GM12878 (cell line): ENCODE measurements around the gene VAV2. TPM values are rescaled to one million over a fixed set of nuclear protein-coding genes. Genes with fewer than 3 reads are reported as not detected.
A peak's percentile ranks its signal among the peaks of the same experiment; 100 is the strongest.

Experiments
- ATAC-seq: fragments of 200-7000 bp; cut with Tn5 transposase; 3 replicates; pipeline ENCODE4 v1.9.1; 2020; ENCODE audit warnings: mild to moderate bottlenecking, moderate library complexity
- BruUV-seq: library from RNA; stranded (reverse); fragments of 400-500 nt; replicated peaks from 2 replicates; lab custom pipeline; 2021; lab: Mats Ljungman, UMichigan
- CTCF ChIA-PET: fragments of 300-600 bp; sonication (Branson Sonifier 250); formaldehyde crosslinking; extraction: SDS; loops from one replicate; lab custom pipeline; 2021; ENCODE audit warnings: inconsistent platforms; lab: Yijun Ruan, JAX
- POLR2A ChIA-PET: fragments of 350-600 bp; formaldehyde crosslinking; extraction: SDS; loops from one replicate; lab custom pipeline; 2021; ENCODE audit warnings: inconsistent platforms; lab: Charles Lee
- RAD21 ChIA-PET: fragments of 300-600 bp; sonication (Branson Sonifier 250); formaldehyde crosslinking; loops from one replicate; lab custom pipeline; 2023; ENCODE audit warnings: antibody characterized with exemption; ENCODE audit not compliant: unreplicated experiment; lab: Charles Lee
- SMC1A ChIA-PET: fragments of 300-600 bp; sonication (Branson Sonifier 250); formaldehyde crosslinking; loops from one replicate; lab custom pipeline; 2023; ENCODE audit not compliant: unreplicated experiment, uncharacterized antibody; lab: Charles Lee
- DNase-seq: peaks from one replicate; pipeline ENCODE4 v3.0.0-alpha.2; 2011; ENCODE audit warnings: low read depth, low spot score
- FAIRE-seq: peaks from 3 replicates; lab custom pipeline; 2011; peaks lifted over from hg19 to GRCh38; lab: Jason Lieb, UNC
- H2AFZ ChIP-seq: 2 replicates; pipeline ENCODE4 v1.6.0; 2011; ENCODE audit warnings: low read depth, low read length, control low read depth; ENCODE audit not compliant: control insufficient read depth
- H3K27ac ChIP-seq: 2 replicates; pipeline ENCODE4 v1.5.1; 2011; ENCODE audit warnings: control low read depth; ENCODE audit not compliant: control insufficient read depth, insufficient read depth
- H3K27me3 ChIP-seq, 2 experiments: replicated peaks in 1 of 2; 2 replicates each; pipeline versions ENCODE4 v1.6.0 to v1.6.1; 2011; ENCODE audit warnings: low read length in 1 of 2; ENCODE audit not compliant: control insufficient read depth in 2 of 2, insufficient read depth in 2 of 2
- H3K36me3 ChIP-seq, 2 experiments: 2 replicates each; pipeline ENCODE4 v1.5.1; 2011; ENCODE audit warnings: low read length in 1 of 2; ENCODE audit not compliant: control insufficient read depth in 2 of 2, insufficient read depth in 2 of 2
- H3K4me1 ChIP-seq: 2 replicates; pipeline ENCODE4 v1.6.1; 2011; ENCODE audit warnings: mild to moderate bottlenecking, low read length, moderate library complexity, mixed read lengths; ENCODE audit not compliant: control insufficient read depth, insufficient read depth
- H3K4me2 ChIP-seq: 2 replicates; pipeline ENCODE4 v1.6.0; 2011; ENCODE audit warnings: control low read depth; ENCODE audit not compliant: control insufficient read depth, insufficient read depth
- H3K4me3 ChIP-seq: fragments of 200-600 bp; sonication (generic); 2 replicates; pipeline ENCODE4 v1.5.1; 2016
- H3K79me2 ChIP-seq: 2 replicates; pipeline ENCODE4 v1.6.0; 2011; ENCODE audit warnings: low read length; ENCODE audit not compliant: control insufficient read depth, insufficient read depth
- H3K9ac ChIP-seq: 2 replicates; pipeline ENCODE4 v1.8.0; 2011; ENCODE audit warnings: low read length, control low read depth, mixed read lengths; ENCODE audit not compliant: control insufficient read depth, insufficient read depth
- H3K9me3 ChIP-seq: replicated peaks from 3 replicates; pipeline ENCODE4 v1.5.1; 2011; ENCODE audit warnings: mild to moderate bottlenecking, low read length; ENCODE audit not compliant: control insufficient read depth, insufficient read depth
- H4K20me1 ChIP-seq: 2 replicates; pipeline ENCODE4 v1.6.0; 2011; ENCODE audit not compliant: control insufficient read depth, insufficient read depth
- CHD2 ChIP-seq: IDR thresholded peaks from 2 replicates; pipeline ENCODE4 v1.6.1; 2011; ENCODE audit warnings: low read depth, low read length, improper control_type of control experiment, borderline replicate concordance
- CREM ChIP-seq: IDR thresholded peaks from 2 replicates; pipeline ENCODE4 v1.6.1; 2014; ENCODE audit warnings: antibody characterized with exemption, low read depth
- DPF2 ChIP-seq: fragments of 450-650 bp; IDR thresholded peaks from 2 replicates; pipeline ENCODE4 v1.6.1; 2017; ENCODE audit warnings: mild to moderate bottlenecking
- FOXK2 ChIP-seq: fragments of 450-650 bp; IDR thresholded peaks from 2 replicates; pipeline ENCODE4 v1.6.1; 2017; ENCODE audit warnings: mild to moderate bottlenecking, moderate library complexity
- LARP7 ChIP-seq: fragments of 450-650 bp; IDR thresholded peaks from 2 replicates; pipeline ENCODE4 v1.6.1; 2017; ENCODE audit warnings: mild to moderate bottlenecking
- MYB ChIP-seq: fragments of 150-350 bp; IDR thresholded peaks from 2 replicates; pipeline ENCODE4 v1.6.1; 2014; ENCODE audit warnings: mild to moderate bottlenecking, low read depth, low read length, borderline replicate concordance
- NBN ChIP-seq: fragments of 450-650 bp; IDR thresholded peaks from 2 replicates; pipeline ENCODE4 v1.6.1; 2016
- NRF1 ChIP-seq: conservative IDR thresholded peaks from 2 replicates; pipeline ENCODE4 v1.6.1; 2011; ENCODE audit warnings: mild to moderate bottlenecking, low read depth, low read length, improper control_type of control experiment
- PAX5 ChIP-seq: IDR thresholded peaks from 2 replicates; pipeline ENCODE4 v1.6.1; 2011; ENCODE audit warnings: low read depth, low read length, borderline replicate concordance
- SMARCA5 ChIP-seq: fragments of 450-650 bp; IDR thresholded peaks from 2 replicates; pipeline ENCODE4 v1.6.1; 2017; ENCODE audit warnings: mild to moderate bottlenecking
- SMC3 ChIP-seq: IDR thresholded peaks from 2 replicates; pipeline ENCODE4 v1.6.1; 2011; ENCODE audit warnings: low read length, improper control_type of control experiment, borderline replicate concordance
- TARDBP ChIP-seq: IDR thresholded peaks from 2 replicates; pipeline ENCODE4 v1.6.1; 2016; ENCODE audit warnings: borderline replicate concordance
- TBL1XR1 ChIP-seq: IDR thresholded peaks from 2 replicates; pipeline ENCODE4 v1.6.1; 2012; ENCODE audit warnings: low read depth, low read length, improper control_type of control experiment
- TCF12 ChIP-seq: IDR thresholded peaks from 2 replicates; pipeline ENCODE4 v1.6.1; 2011; ENCODE audit warnings: low read depth, mild to moderate bottlenecking, low read length
- TCF3 ChIP-seq: IDR thresholded peaks from 2 replicates; pipeline ENCODE4 v1.6.1; 2012; ENCODE audit warnings: low read depth, mild to moderate bottlenecking, low read length, borderline replicate concordance; ENCODE audit not compliant: insufficient read depth
- YBX1 ChIP-seq: fragments of 450-650 bp; IDR thresholded peaks from 2 replicates; pipeline ENCODE4 v1.6.1; 2016; ENCODE audit warnings: antibody characterized with exemption
- ZBTB40 ChIP-seq: fragments of 450-650 bp; IDR thresholded peaks from 2 replicates; pipeline ENCODE4 v1.6.1; 2016; ENCODE audit warnings: mild to moderate bottlenecking, moderate library complexity, borderline replicate concordance
- ZNF274 ChIP-seq: IDR thresholded peaks from one replicate; pipeline ENCODE4 v1.8.0; 2011; ENCODE audit not compliant: insufficient read length, insufficient read depth
- WGBS: methylation state at CpG from one replicate; pipeline ENCODE4 v1.1.6; 2016; ENCODE audit warnings: low lambda C conversion rate; ENCODE audit not compliant: insufficient replicate concordance, insufficient coverage; ENCODE audit errors: missing lambda C conversion rate; 5-methylcytosine and 5-hydroxymethylcytosine counted together
- in situ Hi-C: fragments of 300-500 bp; cut with MboI; formaldehyde crosslinking; loops from 9 replicates; pipeline ENCODE4 v1.14.3; 2018; ENCODE audit warnings: mixed read lengths
- intact Hi-C: fragments of 100-400 bp; cut with micrococcal nuclease; formaldehyde crosslinking; loops from one replicate; pipeline ENCODE4 v1.14.2; 2022; ENCODE audit not compliant: unreplicated experiment
- polyA plus RNA-seq, 11 experiments: library from polyadenylated mRNA; depleted of rRNA in 4 of 11; unstranded in 6 of 11; stranded (reverse) in 5 of 11; fragments of >200 nt; fragmentation: Nextera tagmentation in 4 of 11; fragmentation: Illumina TruSeq in 1 of 11; extraction: Ambion mirVana in 4 of 11; extraction: Trizol in 1 of 11; gene quantifications; 1 replicate in 1 of 11; 2 replicates in 10 of 11; pipeline versions ENCODE4 v1.2.1 to v1.2.3, GENCODE V29; 2011 to 2016; ENCODE audit warnings: inconsistent platforms in 2 of 11, missing spikeins in 2 of 11, low read depth in 1 of 11
- total RNA-seq, 4 experiments: library from RNA; depleted of rRNA in 3 of 4; stranded (reverse); fragments of >200 nt in 3 of 4; fragmentation: Illumina TruSeq in 1 of 4; extraction: Trizol in 1 of 4; gene quantifications; 2 replicates each; pipeline versions ENCODE4 v1.2.1 to v1.2.3, GENCODE V29; 2013 to 2021

VAV2 gene
- total and polyA plus RNA-seq, 10 of the 15 experiments (the other 5 are each of a cell fraction or from before 2014, with no cell fraction given): 0.13 to 43.9 (median 16.9) TPM

- ChIA-PET POLR2A (interaction anchor here (0.9 to 3.6 kb wide), 9 partner anchors 10 to 448 kb away, joined by 3 to 54 read pairs (median 9); no protein-coding TSS in a partner anchor), SMC1A (interaction anchor here (0.8 to 3.7 kb wide), 13 partner anchors 10 to 164 kb away, joined by 3 to 58 read pairs (median 5); no protein-coding TSS in a partner anchor), CTCF (interaction anchor here (1.2 to 3.3 kb wide), 7 partner anchors 10 to 163 kb away, joined by 3 to 34 read pairs (median 4); no protein-coding TSS in a partner anchor), RAD21 (interaction anchor here (0.7 to 4.5 kb wide), 12 partner anchors 9 to 165 kb away, joined by 3 to 66 read pairs (median 6); partner anchors contain the start of gene VAV2)
- Histone ChIP-seq H3K9ac (peak overlapping the region; percentile 48), H3K36me3 (peaks cover 0 to 15% of the 10 kb centered on the region in 2 experiments; a peak in 2 of 4 replicates), H3K27ac (peak overlapping the region; percentile 89), H2AFZ (no peak overlapping the region), H3K4me1 (peaks cover 32% of the 10 kb centered on the region), H3K79me2 (peaks cover 78% of the 10 kb centered on the region), H3K4me2 (peak overlapping the region; percentile 84), H3K27me3 (no peaks in the 10 kb centered on the region), H4K20me1 (no peaks in the 10 kb centered on the region), H3K4me3 (peak overlapping the region; percentile 34; the same call in 1 of the 2 replicates), H3K9me3 (no peaks in the 10 kb centered on the region)
- DNase-seq (no peak), ATAC-seq (peak; percentile 76), FAIRE-seq (peak; percentile 96)
- intact Hi-C loops (loop anchor here (1.0 to 2.0 kb wide), 2 partner anchors 8 to 47 kb away; partner anchors contain the start of gene VAV2), in situ Hi-C loops (no loop called here)
- 2% methylated on average over 14 of the region's 14 CpGs for WGBS
- BruUV-seq: no TSS peak
- TF ChIP-seq ZBTB40 (no peak), CREM (peak; percentile 41; the same call in 1 of the 2 replicates), SMC3 (0 out of 2 replicates have a peak, but pooled peaks have one; percentile 12), CHD2 (peak; percentile 57; the same call in 1 of the 2 replicates), LARP7 (0 out of 2 replicates have a peak, but pooled peaks have one; percentile 41), TCF12 (0 out of 2 replicates have a peak, but pooled peaks have one; percentile 50), SMARCA5 (peak; percentile 5; the same call in 1 of the 2 replicates), DPF2 (no peak), PAX5 (peak; percentile 92), TCF3 (peak; percentile 39; the same call in 1 of the 2 replicates), NRF1 (no peak), TARDBP (no peak), ZNF274 (no peak), TBL1XR1 (no peak), YBX1 (no peak), MYB (no peak), NBN (0 out of 2 replicates have a peak, but pooled peaks have one; percentile 2), FOXK2 (no peak)
These were observed 46.0 kb downstream of the VAV2 start for GRCh38 chr9:133945977-133946753.
